Suprapubic skin (tissue), 3 donors: Measurements from ENCODE around the gene LRRC43.

ENCODE experiments used
- CTCF ChIP-seq, 2 donors: fragments of 200-600 bp in 1 of 2; fragments of 450-650 bp in 1 of 2; sonication (generic) in 1 of 2; IDR thresholded peaks; one replicate each; pipeline ENCODE4 v1.5.1; 2016 to 2019; ENCODE audit warnings: antibody characterized with exemption in 2 of 2, mild to moderate bottlenecking in 1 of 2, moderate library complexity in 1 of 2
- EP300 ChIP-seq: sonication (generic); formaldehyde crosslinking; IDR thresholded peaks from one replicate; pipeline ENCODE4 v1.6.1; 2017; ENCODE audit warnings: antibody characterized with exemption

- no peak for TF ChIP-seq CTCF (IDR thresholded peaks at IDR 0.05)
- no peak for TF ChIP-seq EP300
Measured at GRCh38 chr12:122161682-122162081, 21.2 kb upstream of the LRRC43 start.
